ENCODE data around the gene BCAS3. TPM values are rescaled to one million over a fixed set of nuclear protein-coding genes. Genes with fewer than 3 reads are reported as not detected.
"Not testable (repeated sequence)": the region's sequence is repeated elsewhere in the genome, so short reads cannot be mapped to it uniquely, and the experiment has no call there.

BCAS3 gene
- total RNA-seq, 4 donors from 2014 or later: 18.7 to 37.8 (median 24.9) TPM

DNA sequence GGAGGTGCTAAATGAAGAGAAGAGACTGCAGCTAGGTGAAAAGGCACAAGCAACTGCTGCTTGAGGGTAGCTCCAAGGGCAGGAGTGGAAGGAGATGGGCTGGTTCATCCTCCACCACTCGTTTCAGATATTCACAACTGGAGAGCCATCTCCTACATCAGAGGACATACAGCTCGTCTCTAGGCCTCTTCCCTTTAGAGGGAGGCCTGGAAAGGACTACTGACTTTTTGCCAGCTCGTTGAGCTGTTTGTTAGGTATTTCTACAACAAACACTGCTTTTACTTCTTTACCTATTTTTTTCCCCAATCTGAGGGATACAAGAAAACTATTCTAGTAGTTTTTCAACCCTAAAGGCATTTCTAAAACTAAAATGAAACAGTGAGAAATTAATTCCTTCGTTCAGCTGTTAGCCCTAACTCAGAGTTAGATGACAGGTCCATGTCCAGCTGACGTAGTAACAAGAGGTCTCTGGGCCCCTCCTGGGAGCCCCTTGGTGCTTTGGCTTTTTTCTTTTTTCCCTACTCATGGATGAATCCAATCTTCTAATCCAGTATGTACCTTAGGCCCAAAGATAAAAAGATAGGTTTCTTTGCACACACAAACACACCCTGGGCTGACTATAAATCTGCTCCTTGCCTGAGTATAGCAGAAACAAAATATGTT, 674.2 kb downstream of the BCAS3 start:
- ATAC-seq (ENCODE audit: low FRiP score) (no peak), DNase-seq (ENCODE audit: low spot score) (no peak)
- TF ChIP-seq, protein P1, sequence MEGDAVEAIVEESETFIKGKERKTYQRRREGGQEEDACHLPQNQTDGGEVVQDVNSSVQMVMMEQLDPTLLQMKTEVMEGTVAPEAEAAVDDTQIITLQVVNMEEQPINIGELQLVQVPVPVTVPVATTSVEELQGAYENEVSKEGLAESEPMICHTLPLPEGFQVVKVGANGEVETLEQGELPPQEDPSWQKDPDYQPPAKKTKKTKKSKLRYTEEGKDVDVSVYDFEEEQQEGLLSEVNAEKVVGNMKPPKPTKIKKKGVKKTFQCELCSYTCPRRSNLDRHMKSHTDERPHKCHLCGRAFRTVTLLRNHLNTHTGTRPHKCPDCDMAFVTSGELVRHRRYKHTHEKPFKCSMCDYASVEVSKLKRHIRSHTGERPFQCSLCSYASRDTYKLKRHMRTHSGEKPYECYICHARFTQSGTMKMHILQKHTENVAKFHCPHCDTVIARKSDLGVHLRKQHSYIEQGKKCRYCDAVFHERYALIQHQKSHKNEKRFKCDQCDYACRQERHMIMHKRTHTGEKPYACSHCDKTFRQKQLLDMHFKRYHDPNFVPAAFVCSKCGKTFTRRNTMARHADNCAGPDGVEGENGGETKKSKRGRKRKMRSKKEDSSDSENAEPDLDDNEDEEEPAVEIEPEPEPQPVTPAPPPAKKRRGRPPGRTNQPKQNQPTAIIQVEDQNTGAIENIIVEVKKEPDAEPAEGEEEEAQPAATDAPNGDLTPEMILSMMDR (IDR thresholded peaks at IDR 0.05): no peak

DNA sequence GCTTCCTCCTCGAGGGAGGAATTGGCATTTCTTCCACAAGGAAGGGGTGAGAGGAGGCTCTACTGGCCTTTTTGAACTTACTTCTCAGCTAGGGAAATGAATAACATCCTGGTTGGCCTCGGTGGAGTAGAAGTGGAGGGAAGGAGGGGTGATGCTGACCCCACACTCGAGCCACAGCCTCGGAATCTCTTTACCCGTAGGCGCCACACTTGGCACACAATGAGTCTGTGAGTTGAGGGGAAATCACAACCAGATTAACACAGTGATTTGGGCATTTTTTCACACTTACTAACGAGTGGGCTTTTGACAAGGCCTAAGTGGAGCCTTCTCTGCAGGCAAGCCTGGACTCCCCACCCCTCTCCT, 674.7 kb downstream of the BCAS3 start:
- DNase-seq (ENCODE audit: low spot score) (no peak), ATAC-seq (ENCODE audit: low FRiP score) (no peak)
- TF ChIP-seq, protein P1 (IDR thresholded peaks at IDR 0.05): no peak

DNA sequence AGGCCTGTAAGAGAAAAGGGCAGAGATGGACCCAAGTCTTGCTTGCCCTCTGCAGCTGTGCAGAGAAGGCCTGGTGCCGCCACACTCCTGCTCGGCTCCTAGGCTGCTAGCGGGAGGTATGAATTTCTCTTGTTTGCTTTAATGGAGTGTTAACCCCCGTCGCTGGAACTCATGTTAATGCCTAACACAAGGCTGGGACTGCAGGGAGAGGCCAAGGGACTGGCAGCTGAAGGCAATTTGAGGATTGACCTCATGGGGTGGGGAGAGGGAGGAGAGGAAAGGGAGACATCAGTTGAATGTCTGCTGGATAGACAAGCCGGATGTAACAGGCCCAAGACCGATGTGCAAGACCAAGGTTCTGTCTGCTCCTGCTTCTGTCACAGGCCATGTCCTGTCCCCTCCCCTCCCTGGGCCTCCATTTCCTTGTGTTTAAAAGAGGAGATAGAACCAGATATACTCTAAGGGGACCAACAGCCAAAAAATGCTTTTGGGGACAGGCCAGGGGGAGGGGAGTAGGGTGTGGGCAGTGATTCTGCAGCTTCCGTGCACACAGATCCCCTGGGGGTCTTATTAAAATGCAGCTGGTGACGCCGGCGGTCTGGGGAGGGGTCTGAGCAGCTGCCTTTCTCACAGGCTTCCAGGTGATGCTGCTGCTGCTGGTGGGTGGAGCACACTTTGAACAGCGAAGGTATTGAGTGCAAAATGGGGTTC, 675.3 kb downstream of the BCAS3 start:
- ATAC-seq (ENCODE audit: low FRiP score): no peak
- no peak for DNase-seq (ENCODE audit: low spot score)
- TF ChIP-seq, protein P1 (IDR thresholded peaks at IDR 0.05): no peak

DNA sequence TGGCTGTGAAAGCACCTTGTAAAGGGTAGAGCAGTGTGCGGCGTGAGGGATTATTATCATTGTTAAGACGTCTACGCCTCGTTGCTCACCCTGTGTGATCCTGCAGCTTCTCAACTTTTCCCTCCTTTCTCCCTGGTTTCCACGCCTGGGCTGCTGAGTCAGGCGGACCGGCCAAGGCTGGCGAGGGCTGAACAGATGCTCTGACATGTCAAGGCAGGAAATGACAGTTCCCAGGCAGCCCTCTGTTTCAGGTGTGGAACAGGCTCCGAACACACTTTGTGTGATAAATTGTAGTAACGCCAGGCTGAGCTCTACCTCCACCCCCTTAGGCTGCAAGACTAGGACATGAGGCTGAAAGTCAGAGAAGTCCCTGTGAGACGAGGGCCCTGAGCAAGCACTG, 676.0 kb downstream of the BCAS3 start:
- TF ChIP-seq, protein P1 (IDR thresholded peaks at IDR 0.05): no peak
- ATAC-seq (ENCODE audit: low FRiP score) (no peak), DNase-seq (ENCODE audit: low spot score) (no peak)

DNA sequence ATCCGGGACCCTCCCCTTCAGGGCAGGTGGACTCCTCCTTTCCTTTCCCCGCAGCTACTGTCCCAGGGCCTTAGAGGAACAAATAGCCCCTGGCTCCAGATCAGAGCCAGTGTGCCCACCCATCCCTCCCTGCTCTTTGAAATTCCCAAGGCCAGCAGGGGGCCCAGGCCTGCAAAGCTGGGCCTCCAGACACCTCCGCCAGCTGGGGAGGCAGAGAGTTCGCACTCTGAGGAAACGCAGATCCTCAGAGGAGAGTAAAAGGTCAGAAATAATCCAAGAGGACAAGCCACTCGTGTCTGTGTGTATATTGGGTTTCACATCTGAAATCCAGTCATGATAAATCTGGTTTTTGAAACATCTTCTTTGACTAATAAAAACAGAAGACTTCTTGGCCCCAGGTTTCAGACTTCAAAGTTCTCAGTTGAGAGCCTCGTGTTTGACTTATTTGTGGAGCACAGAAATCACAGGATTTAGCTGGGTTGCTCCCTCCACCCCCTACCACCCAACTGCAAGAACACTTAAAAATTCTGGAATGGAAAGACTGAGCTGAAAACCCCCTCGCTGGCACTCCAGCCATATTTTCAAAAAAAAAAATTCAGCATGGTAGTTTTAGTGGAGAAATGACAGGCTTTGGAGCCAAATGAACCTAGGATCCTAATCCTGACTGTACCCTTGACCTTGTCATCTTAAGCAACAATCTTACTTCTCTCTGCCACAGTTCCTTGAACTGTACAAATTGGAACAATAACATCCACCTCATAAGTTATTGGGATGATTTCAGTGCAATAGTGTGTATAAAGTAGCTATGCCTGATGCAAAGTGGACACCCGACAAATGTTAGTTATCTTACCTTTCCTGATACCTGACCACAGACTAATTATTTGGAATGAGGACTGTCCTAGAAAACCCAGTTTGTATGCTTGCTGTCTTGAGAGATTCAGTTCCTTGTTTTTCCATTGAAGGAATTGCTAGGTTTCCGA, 677.5 kb downstream of the BCAS3 start:
- TF ChIP-seq, protein P1 (IDR thresholded peaks at IDR 0.05): no peak
- DNase-seq (ENCODE audit: low spot score) (no peak), ATAC-seq (ENCODE audit: low FRiP score) (no peak)

DNA sequence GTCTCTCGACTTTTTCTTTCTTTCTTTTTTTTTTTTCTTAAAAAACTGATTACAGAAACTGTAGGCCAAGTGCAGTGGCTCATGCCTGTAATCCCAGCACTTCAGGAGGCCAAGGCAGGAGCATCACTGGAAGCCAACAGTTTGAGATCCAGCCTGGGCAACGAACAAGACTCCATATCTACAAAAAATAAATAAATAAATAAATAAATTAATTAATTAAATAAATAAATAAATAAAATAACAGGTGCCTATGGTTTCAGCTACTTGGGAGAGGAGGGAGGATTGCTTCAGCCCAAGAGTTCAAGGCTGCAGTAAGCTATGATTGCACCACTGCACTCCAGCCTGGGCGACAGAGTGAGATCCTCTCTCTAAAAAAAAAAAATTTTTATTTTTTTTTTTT, 679.4 kb downstream of the BCAS3 start:
- DNase-seq (ENCODE audit: low spot score); ATAC-seq (ENCODE audit: low FRiP score): not testable (repeated sequence)

DNA sequence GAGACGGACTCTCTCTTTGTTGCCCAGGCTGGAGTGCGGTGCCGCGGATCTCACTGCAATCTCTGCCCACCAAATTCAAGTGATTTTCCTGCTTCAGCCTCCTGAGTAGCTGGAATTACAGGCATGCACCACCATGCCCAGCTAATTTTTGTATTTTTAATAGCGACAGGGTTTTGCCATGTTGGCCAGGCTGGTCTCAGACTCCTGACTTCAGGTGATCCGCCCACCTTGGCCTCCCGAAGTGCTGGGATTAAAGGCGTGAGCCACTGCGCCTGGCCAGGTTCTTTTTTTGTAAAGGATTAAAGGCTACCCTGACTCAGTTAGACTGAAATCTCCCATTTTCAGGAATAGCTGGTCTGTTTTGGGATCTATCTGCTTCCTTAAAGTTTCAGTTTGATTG, 681.9 kb downstream of the BCAS3 start:
- ATAC-seq (ENCODE audit: low FRiP score); DNase-seq (ENCODE audit: low spot score): not testable (repeated sequence)
